Hepatocyte (in vitro differentiated cells): ENCODE measurements around the gene FBRSL1. TPM values are rescaled to one million over a fixed set of nuclear protein-coding genes. Genes with fewer than 3 reads are reported as not detected.

Experiments
- DNase-seq: peaks from one replicate; pipeline ENCODE4 v3.0.0-alpha.2; 2016; ENCODE audit warnings: low spot score
- H2AFZ ChIP-seq: fragments of 200-600 bp; sonication (generic); 2 replicates; pipeline ENCODE4 v1.6.0; 2016; ENCODE audit warnings: antibody characterized with exemption, mild to moderate bottlenecking
- H3K27ac ChIP-seq: fragments of 200-600 bp; sonication (generic); 2 replicates; pipeline ENCODE4 v1.5.1; 2016; ENCODE audit warnings: mild to moderate bottlenecking
- H3K27me3 ChIP-seq: fragments of 200-600 bp; sonication (generic); 2 replicates; pipeline ENCODE4 v1.6.1; 2016
- H3K36me3 ChIP-seq: fragments of 200-600 bp; sonication (generic); replicated peaks from 2 replicates; pipeline ENCODE4 v1.5.1; 2016; ENCODE audit warnings: low read depth; ENCODE audit not compliant: insufficient read depth
- H3K4me1 ChIP-seq: fragments of 200-600 bp; sonication (generic); 2 replicates; pipeline ENCODE4 v1.5.1; 2016; ENCODE audit warnings: mild to moderate bottlenecking, moderate library complexity; ENCODE audit not compliant: insufficient read depth
- H3K4me2 ChIP-seq: fragments of 200-600 bp; sonication (generic); 2 replicates; pipeline ENCODE4 v1.6.0; 2016
- H3K4me3 ChIP-seq: fragments of 200-600 bp; sonication (generic); 2 replicates; pipeline ENCODE4 v1.5.1; 2016; ENCODE audit warnings: mild to moderate bottlenecking
- H3K79me2 ChIP-seq: fragments of 200-600 bp; sonication (generic); 2 replicates; pipeline ENCODE4 v1.6.0; 2017; ENCODE audit warnings: mild to moderate bottlenecking
- H3K9me2 ChIP-seq: fragments of 200-600 bp; sonication (generic); replicated peaks from 2 replicates; pipeline ENCODE4 v1.6.0; 2017; ENCODE audit warnings: mild to moderate bottlenecking; ENCODE audit not compliant: insufficient read depth
- H3K9me3 ChIP-seq: fragments of 200-600 bp; sonication (generic); 2 replicates; pipeline ENCODE4 v1.5.1; 2016; ENCODE audit warnings: low read depth, mild to moderate bottlenecking
- H4K20me1 ChIP-seq: fragments of 200-600 bp; sonication (generic); 2 replicates; pipeline ENCODE4 v1.6.0; 2016; ENCODE audit warnings: mild to moderate bottlenecking; ENCODE audit not compliant: insufficient read depth, poor library complexity, severe bottlenecking
- EZH2 ChIP-seq: fragments of 200-600 bp; sonication (generic); IDR thresholded peaks from 2 replicates; pipeline ENCODE4 v1.6.1; 2016; ENCODE audit warnings: antibody characterized with exemption, mild to moderate bottlenecking, borderline replicate concordance
- EZH2phosphoT487 ChIP-seq: fragments of 200-600 bp; sonication (generic); IDR thresholded peaks from one replicate; pipeline ENCODE4 v1.6.1; 2018; ENCODE audit warnings: antibody characterized with exemption, mild to moderate bottlenecking, low read depth, moderate library complexity; ENCODE audit not compliant: unreplicated experiment, severe bottlenecking
- WGBS: methylation state at CpG from one replicate; pipeline ENCODE4 v1.1.6; 2016; ENCODE audit warnings: low lambda C conversion rate; ENCODE audit errors: missing lambda C conversion rate; 5-methylcytosine and 5-hydroxymethylcytosine counted together
- polyA plus RNA-seq: library from polyadenylated mRNA; unstranded; fragments of >200 nt; fragmentation: Nextera tagmentation; extraction: Ambion mirVana; gene quantifications from 2 replicates; pipeline ENCODE4 v1.2.1, GENCODE V29; 2016
- total RNA-seq: library from RNA; depleted of rRNA; stranded (reverse); fragments of >200 nt; gene quantifications from 2 replicates; pipeline ENCODE4 v1.2.3, GENCODE V29; 2014
- TF ChIP-seq, protein P1 (sequence below): fragments of 200-600 bp; sonication (generic); IDR thresholded peaks from 2 replicates; pipeline ENCODE4 v1.5.1; 2016; ENCODE audit warnings: antibody characterized with exemption, mild to moderate bottlenecking; ENCODE audit not compliant: poor library complexity

Gene FBRSL1
- total and polyA plus RNA-seq, 2 experiments from 2014 or later = 18.5 to 61.1 TPM

GRCh38 chr12:132451172-132451835 lies 38.6 kb upstream of the FBRSL1 start:
- Histone ChIP-seq H2AFZ (no peak overlapping the region), H3K9me2 (no peaks in the 10 kb centered on the region), H4K20me1 (no peaks in the 10 kb centered on the region), H3K36me3 (no peaks in the 10 kb centered on the region), H3K27me3 (peaks cover 4% of the 10 kb centered on the region), H3K9me3 (no peaks in the 10 kb centered on the region), H3K4me1 (peaks cover 18% of the 10 kb centered on the region), H3K4me3 (no peak overlapping the region), H3K27ac (peak overlapping the region; percentile 86), H3K4me2 (peak overlapping the region; percentile 49), H3K79me2 (no peaks in the 10 kb centered on the region)
- no peak for TF ChIP-seq EZH2
- TF ChIP-seq, protein P1, sequence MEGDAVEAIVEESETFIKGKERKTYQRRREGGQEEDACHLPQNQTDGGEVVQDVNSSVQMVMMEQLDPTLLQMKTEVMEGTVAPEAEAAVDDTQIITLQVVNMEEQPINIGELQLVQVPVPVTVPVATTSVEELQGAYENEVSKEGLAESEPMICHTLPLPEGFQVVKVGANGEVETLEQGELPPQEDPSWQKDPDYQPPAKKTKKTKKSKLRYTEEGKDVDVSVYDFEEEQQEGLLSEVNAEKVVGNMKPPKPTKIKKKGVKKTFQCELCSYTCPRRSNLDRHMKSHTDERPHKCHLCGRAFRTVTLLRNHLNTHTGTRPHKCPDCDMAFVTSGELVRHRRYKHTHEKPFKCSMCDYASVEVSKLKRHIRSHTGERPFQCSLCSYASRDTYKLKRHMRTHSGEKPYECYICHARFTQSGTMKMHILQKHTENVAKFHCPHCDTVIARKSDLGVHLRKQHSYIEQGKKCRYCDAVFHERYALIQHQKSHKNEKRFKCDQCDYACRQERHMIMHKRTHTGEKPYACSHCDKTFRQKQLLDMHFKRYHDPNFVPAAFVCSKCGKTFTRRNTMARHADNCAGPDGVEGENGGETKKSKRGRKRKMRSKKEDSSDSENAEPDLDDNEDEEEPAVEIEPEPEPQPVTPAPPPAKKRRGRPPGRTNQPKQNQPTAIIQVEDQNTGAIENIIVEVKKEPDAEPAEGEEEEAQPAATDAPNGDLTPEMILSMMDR = no peak
- no peak for TF ChIP-seq EZH2phosphoT487
- WGBS = 88% methylated on average over 14 of the region's 35 CpGs
- no peak for DNase-seq

GRCh38 chr12:132451836-132452195 lies 38.1 kb upstream of the FBRSL1 start:
- no peaks in the 10 kb centered on the region for H3K9me3 ChIP-seq
- peaks cover 8% of the 10 kb centered on the region for H3K27me3 ChIP-seq
- peaks cover 18% of the 10 kb centered on the region for H3K4me1 ChIP-seq
- no peaks in the 10 kb centered on the region for H4K20me1 ChIP-seq
- TF ChIP-seq, protein P1 = no peak
- TF ChIP-seq EZH2phosphoT487 (no peak), EZH2 (no peak)
- no peaks in the 10 kb centered on the region for H3K9me2 ChIP-seq
- no peak overlapping the region for H3K4me3 ChIP-seq
- DNase-seq = no peak
- H3K27ac ChIP-seq = no peak overlapping the region
- no peaks in the 10 kb centered on the region for H3K79me2 ChIP-seq
- no peaks in the 10 kb centered on the region for H3K36me3 ChIP-seq
- H2AFZ ChIP-seq = no peak overlapping the region
- H3K4me2 ChIP-seq = no peak overlapping the region
- WGBS = 95% methylated on average over 10 of the region's 10 CpGs

DNA sequence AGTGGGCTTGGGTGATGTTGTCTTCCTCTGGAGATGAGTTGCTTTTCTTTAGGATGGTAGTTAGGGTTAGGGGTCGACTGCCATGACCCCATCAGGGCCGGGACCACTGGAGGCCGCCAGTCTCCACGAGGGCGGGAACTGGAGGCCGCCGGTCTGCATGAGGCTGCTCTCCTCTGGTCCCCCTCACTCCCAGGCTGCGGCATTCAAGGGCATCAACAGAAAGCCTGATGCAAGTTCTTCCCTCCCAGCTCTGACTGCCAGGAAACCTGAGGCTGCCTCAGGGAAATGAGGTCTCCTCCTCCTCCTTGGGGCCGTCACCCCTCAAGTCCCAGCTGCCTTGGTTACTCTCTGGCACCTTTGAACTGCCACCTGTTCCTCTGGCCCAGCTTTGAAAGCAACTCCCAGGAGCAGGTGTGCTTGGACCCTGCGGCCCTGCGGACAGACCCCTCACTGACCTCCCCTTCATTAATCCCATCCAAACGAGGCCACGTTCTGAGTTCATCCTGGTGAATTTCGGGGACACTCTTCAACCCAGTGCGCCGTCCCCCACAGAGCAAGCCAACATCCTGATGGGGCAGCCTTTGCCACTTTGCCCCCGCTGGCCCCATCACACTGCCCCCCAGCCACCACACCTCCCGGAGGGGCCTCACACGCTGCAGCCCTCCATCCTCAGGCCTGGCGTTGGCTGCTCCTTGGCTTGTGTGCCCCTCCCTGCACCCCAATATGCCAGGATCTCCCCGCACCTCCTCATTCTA lies 37.2 kb upstream of the FBRSL1 start:
- TF ChIP-seq, protein P1 = no peak
- no peak for TF ChIP-seq EZH2
- TF ChIP-seq EZH2phosphoT487 = no peak
- Histone ChIP-seq H4K20me1 (no peaks in the 10 kb centered on the region), H3K4me3 (no peak overlapping the region), H3K4me1 (peaks cover 18% of the 10 kb centered on the region), H3K27me3 (peaks cover 8% of the 10 kb centered on the region), H3K27ac (no peak overlapping the region), H2AFZ (no peak overlapping the region), H3K9me3 (no peaks in the 10 kb centered on the region), H3K79me2 (no peaks in the 10 kb centered on the region), H3K4me2 (no peak overlapping the region), H3K36me3 (no peaks in the 10 kb centered on the region), H3K9me2 (no peaks in the 10 kb centered on the region)
- no peak for DNase-seq
- 90% methylated on average over 16 of the region's 21 CpGs for WGBS
